Measurements from ENCODE around the gene DENND4A. TPM values are rescaled to one million over a fixed set of nuclear protein-coding genes. Genes with fewer than 3 reads are reported as not detected.

DENND4A gene
- total RNA-seq, 4 donors from 2014 or later, result 38.8 to 64.8 (median 52.3) TPM

- ATAC-seq (ENCODE audit: low FRiP score) (no peak), DNase-seq (ENCODE audit: low spot score) (no peak)
- TF ChIP-seq CTCF (IDR thresholded peaks at IDR 0.05), result no peak
Measured at GRCh38 chr15:65650312-65651041, 141.6 kb downstream of the DENND4A start.

- ATAC-seq (ENCODE audit: low FRiP score) (no peak), DNase-seq (ENCODE audit: low spot score) (no peak)
- TF ChIP-seq CTCF (IDR thresholded peaks at IDR 0.05), result no peak
Measured at GRCh38 chr15:65646486-65646885, 145.6 kb downstream of the DENND4A start.

DNA sequence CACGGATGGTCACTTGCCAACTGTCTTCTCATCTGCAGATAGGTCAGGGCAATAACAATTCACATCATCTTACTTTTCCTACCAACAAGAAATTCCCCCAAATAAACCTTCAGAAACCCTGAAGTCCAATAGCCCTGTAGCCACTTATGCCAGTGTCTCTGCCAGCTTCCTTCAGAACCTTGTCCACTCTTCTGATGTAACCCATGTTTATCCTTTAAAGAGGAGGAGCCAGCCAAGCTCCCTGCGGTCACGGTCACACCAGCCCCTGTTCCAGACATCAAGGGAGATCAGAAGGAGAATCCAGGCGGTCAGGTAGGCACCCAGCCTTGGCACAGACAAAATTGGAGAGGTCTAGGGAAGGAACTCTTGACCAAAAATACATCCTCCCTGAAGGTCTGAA lies 146.7 kb downstream of the DENND4A start:
- TF ChIP-seq CTCF (IDR thresholded peaks at IDR 0.05), result no peak
- ATAC-seq (ENCODE audit: low FRiP score) (no peak), DNase-seq (ENCODE audit: low spot score) (no peak)

DNA sequence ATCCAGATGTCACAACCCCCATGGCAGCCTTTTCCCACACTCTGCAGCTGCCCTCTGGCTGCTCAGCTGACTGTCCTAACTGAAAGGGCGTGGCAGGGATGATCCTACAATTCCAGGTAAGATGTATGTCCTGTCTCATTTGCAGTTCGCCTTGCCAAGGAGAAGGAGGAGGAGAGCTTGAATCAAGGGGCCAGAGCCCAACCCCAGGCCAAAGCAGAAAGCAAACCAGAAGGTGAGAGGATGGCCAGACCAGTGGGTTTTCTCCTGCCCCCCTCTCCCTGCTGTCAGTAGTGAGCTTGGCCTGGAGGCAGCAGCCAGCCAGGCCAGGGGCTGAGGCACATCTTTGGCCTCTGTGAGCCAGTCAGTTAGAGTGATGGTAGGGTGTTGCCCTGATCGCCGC lies 147.8 kb downstream of the DENND4A start:
- TF ChIP-seq CTCF (IDR thresholded peaks at IDR 0.05), result no peak
- DNase-seq (ENCODE audit: low spot score) (no peak), ATAC-seq (ENCODE audit: low FRiP score) (no peak)

GRCh38 chr15:65642594-65642993 lies 149.5 kb downstream of the DENND4A start:
- ATAC-seq (ENCODE audit: low FRiP score) (no peak), DNase-seq (ENCODE audit: low spot score) (no peak)
- no peak for TF ChIP-seq CTCF (IDR thresholded peaks at IDR 0.05)

GRCh38 chr15:65641768-65642475 lies 150.2 kb downstream of the DENND4A start:
- TF ChIP-seq CTCF (IDR thresholded peaks at IDR 0.05), result no peak
- ATAC-seq (ENCODE audit: low FRiP score) (no peak), DNase-seq (ENCODE audit: low spot score) (no peak)

DNA sequence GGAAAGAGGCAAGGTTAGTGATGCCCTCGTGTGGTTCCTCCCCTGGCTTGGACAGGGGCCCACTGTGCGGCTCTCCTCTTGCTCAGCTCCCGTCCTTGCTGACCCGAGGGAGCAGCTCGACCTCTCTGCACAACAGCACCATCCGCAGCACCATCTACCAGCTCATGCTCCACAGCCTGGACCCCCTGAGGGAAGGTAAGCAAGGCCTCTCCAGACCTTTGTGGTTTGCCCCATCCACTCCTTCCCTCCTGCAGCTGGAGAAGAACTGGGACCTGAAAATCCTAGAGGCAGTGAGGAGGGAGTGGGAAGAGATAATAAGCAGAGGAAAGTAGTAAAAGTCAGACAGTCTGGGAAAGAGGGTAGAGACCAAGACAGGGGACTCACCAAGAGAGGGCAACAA lies 152.6 kb downstream of the DENND4A start:
- TF ChIP-seq CTCF (IDR thresholded peaks at IDR 0.05), result no peak
- no peak for DNase-seq (ENCODE audit: low spot score)
- ATAC-seq (ENCODE audit: low FRiP score), result no peak
